HFF-Myc (cell line): Measurements from ENCODE around the gene VEZT.

Experiments
- DNase-seq: peaks from one replicate; pipeline ENCODE4 v3.0.0-alpha.2; 2011; ENCODE audit warnings: low read depth; ENCODE audit errors: extremely low read depth
- H3K4me3 ChIP-seq: replicated peaks from 2 replicates; pipeline ENCODE4 v1.5.1; 2011; ENCODE audit warnings: low read depth, mild to moderate bottlenecking, control low read depth, low read length
- TF ChIP-seq, protein P1 (sequence below): IDR thresholded peaks from 2 replicates; pipeline ENCODE4 v1.5.1; 2012; ENCODE audit warnings: mild to moderate bottlenecking, low read depth, low read length, control low read depth; ENCODE audit errors: missing control alignments

VEZT gene

GRCh38 chr12:95328708-95329107 lies 111.1 kb downstream of the VEZT start:
- DNase-seq: no peak
- TF ChIP-seq, protein P1, sequence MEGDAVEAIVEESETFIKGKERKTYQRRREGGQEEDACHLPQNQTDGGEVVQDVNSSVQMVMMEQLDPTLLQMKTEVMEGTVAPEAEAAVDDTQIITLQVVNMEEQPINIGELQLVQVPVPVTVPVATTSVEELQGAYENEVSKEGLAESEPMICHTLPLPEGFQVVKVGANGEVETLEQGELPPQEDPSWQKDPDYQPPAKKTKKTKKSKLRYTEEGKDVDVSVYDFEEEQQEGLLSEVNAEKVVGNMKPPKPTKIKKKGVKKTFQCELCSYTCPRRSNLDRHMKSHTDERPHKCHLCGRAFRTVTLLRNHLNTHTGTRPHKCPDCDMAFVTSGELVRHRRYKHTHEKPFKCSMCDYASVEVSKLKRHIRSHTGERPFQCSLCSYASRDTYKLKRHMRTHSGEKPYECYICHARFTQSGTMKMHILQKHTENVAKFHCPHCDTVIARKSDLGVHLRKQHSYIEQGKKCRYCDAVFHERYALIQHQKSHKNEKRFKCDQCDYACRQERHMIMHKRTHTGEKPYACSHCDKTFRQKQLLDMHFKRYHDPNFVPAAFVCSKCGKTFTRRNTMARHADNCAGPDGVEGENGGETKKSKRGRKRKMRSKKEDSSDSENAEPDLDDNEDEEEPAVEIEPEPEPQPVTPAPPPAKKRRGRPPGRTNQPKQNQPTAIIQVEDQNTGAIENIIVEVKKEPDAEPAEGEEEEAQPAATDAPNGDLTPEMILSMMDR: no peak
- no peak overlapping the region for H3K4me3 ChIP-seq

- 0 out of 2 replicates have a peak overlapping the region, but pooled peaks have one; percentile 1 for H3K4me3 ChIP-seq
- peak; percentile 44 for DNase-seq
- TF ChIP-seq, protein P1: no peak
Measured at GRCh38 chr12:95335948-95336347, 118.3 kb downstream of the VEZT start.

GRCh38 chr12:95336387-95337067 lies 118.9 kb downstream of the VEZT start:
- TF ChIP-seq, protein P1: peak; percentile 98
- 0 out of 2 replicates have a peak overlapping the region, but pooled peaks have one; percentile 1 for H3K4me3 ChIP-seq
- peak; percentile 92 for DNase-seq

GRCh38 chr12:95337146-95337545 lies 119.5 kb downstream of the VEZT start:
- H3K4me3 ChIP-seq: no peak overlapping the region
- TF ChIP-seq, protein P1: no peak
- DNase-seq: peak; percentile 90

DNA sequence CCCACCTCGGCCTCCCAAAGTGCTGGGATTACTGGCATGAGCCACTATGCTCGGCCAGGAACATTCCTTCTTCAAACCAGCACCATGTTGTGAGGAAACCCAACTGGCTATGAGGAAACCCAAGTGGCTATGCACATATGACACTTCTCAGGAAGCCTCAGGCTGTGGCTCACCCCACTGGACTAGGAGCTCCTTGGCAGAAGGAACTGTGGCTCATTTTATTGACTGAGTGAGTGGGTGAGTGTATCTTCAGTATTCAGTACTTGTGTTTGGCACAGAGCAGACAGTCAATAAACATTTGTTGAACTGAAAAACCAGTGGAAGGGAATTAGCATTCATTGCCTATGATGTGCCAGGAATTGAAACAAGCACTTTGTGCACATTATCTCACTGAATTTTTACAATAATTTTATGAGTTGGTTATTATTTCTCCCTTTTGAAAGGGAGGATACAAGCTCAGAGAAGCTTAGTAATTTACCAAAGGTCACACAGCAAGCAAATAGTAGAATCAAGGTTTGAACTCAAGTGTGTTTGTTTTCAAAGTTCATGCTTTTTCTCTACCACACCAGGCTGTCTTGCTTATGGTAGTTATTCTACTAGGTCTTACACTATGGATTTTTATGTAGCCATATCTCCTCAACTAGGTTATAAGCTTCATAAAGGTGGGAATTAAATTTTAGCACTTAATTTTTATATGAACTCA lies 121.6 kb downstream of the VEZT start:
- TF ChIP-seq, protein P1: no peak
- DNase-seq: no peak
- no peak overlapping the region for H3K4me3 ChIP-seq

DNA sequence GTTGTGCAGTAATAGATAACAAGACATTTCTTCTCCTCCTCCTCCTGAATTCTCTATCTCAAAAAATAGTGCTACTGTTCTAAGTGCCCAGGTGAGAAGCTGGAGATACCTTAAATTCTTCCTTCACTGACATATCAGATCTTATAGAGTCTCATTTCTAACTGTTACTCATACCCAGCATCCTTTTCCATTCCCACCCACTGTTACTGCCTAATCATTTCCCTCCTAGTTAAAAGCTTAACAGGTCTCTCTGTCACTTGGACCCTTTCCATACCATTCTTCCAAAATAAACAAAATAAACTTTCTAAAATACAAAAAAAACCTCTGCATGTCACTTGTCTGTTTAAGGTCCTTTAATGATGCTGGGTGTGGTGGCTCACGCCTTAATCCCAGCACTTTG lies 124.4 kb downstream of the VEZT start:
- TF ChIP-seq, protein P1: no peak
- DNase-seq: no peak
- no peak overlapping the region for H3K4me3 ChIP-seq
